MM.1S (cell line): ENCODE results near the gene PLAGL1.

ENCODE experiments used
- DNase-seq: peaks from one replicate; pipeline ENCODE4 v3.0.0-alpha.2; 2015
- H2AFZ ChIP-seq: fragments of 300-600 bp; sonication (generic); 2 replicates; pipeline ENCODE4 v1.6.0; 2016; ENCODE audit warnings: antibody characterized with exemption, low read length
- H3F3A ChIP-seq: fragments of 300-600 bp; sonication (generic); 2 replicates; pipeline ENCODE4 v1.6.1; 2016; ENCODE audit warnings: mild to moderate bottlenecking, antibody characterized with exemption, low read length, moderate library complexity, mixed read lengths; ENCODE audit not compliant: insufficient read depth
- H3K27ac ChIP-seq: fragments of 300-600 bp; sonication (generic); 2 replicates; pipeline ENCODE4 v1.5.1; 2016; ENCODE audit warnings: mild to moderate bottlenecking, low read length
- H3K27me3 ChIP-seq: fragments of 300-600 bp; sonication (generic); replicated peaks from 2 replicates; pipeline ENCODE4 v1.6.0; 2016; ENCODE audit warnings: low read length; ENCODE audit not compliant: insufficient read depth
- H3K36me3 ChIP-seq: fragments of 300-600 bp; sonication (generic); replicated peaks from 2 replicates; pipeline ENCODE4 v1.6.1; 2016; ENCODE audit warnings: mild to moderate bottlenecking, low read length, mixed read lengths; ENCODE audit not compliant: insufficient read depth
- H3K4me1 ChIP-seq: fragments of 300-600 bp; sonication (generic); 2 replicates; pipeline ENCODE4 v1.6.1; 2016; ENCODE audit warnings: low read length, mixed read lengths
- H3K4me2 ChIP-seq: fragments of 300-600 bp; sonication (generic); 2 replicates; pipeline ENCODE4 v1.6.0; 2016; ENCODE audit warnings: low read depth, low read length
- H3K4me3 ChIP-seq: fragments of 300-600 bp; sonication (generic); 2 replicates; pipeline ENCODE4 v1.5.1; 2016; ENCODE audit warnings: low read length, mixed read lengths
- H3K79me2 ChIP-seq: fragments of 300-600 bp; sonication (generic); 2 replicates; pipeline ENCODE4 v1.6.1; 2016; ENCODE audit warnings: mixed run types, low read length, mixed read lengths
- H3K9ac ChIP-seq: fragments of 300-600 bp; sonication (generic); 2 replicates; pipeline ENCODE4 v1.6.1; 2016; ENCODE audit warnings: low read length, mixed read lengths
- H3K9me2 ChIP-seq: fragments of 300-600 bp; sonication (generic); replicated peaks from 2 replicates; pipeline ENCODE4 v1.6.1; 2016; ENCODE audit warnings: mild to moderate bottlenecking, low read length, mixed read lengths; ENCODE audit not compliant: insufficient read depth
- H3K9me3 ChIP-seq: fragments of 300-600 bp; sonication (generic); replicated peaks from 2 replicates; pipeline ENCODE4 v1.6.1; 2016; ENCODE audit warnings: mild to moderate bottlenecking, low read length, mixed read lengths; ENCODE audit not compliant: insufficient read depth
- H4K20me1 ChIP-seq: fragments of 300-600 bp; sonication (generic); 2 replicates; pipeline ENCODE4 v1.6.1; 2016; ENCODE audit warnings: mild to moderate bottlenecking, low read length, moderate library complexity, mixed read lengths; ENCODE audit not compliant: insufficient read depth
- CTCF ChIP-seq: fragments of 300-600 bp; sonication (generic); IDR thresholded peaks from 2 replicates; pipeline ENCODE4 v1.5.1; 2016; ENCODE audit warnings: antibody characterized with exemption, low read length, mixed read lengths
- EZH2 ChIP-seq: fragments of 300-600 bp; sonication (generic); optimal IDR thresholded peaks from 2 replicates; pipeline ENCODE3; 2017; ENCODE audit warnings: low read depth, mild to moderate bottlenecking, antibody characterized with exemption, low read length, mixed read lengths
- EZH2phosphoT487 ChIP-seq: fragments of 300-600 bp; sonication (generic); IDR thresholded peaks from 2 replicates; pipeline ENCODE4 v1.6.1; 2018; ENCODE audit warnings: antibody characterized with exemption, low read length

Gene PLAGL1

GRCh38 chr6:143912671-143913070 lies 95.4 kb downstream of the PLAGL1 start:
- H3K27ac ChIP-seq, result no peak overlapping the region
- H3K4me2 ChIP-seq, result no peak overlapping the region
- H4K20me1 ChIP-seq, result no peaks in the 10 kb centered on the region
- no peak for DNase-seq
- no peak overlapping the region for H3K4me3 ChIP-seq
- H3K9me3 ChIP-seq, result no peaks in the 10 kb centered on the region
- no peak overlapping the region for H2AFZ ChIP-seq
- TF ChIP-seq EZH2phosphoT487 (no peak), EZH2 (no peak), CTCF (no peak)
- H3K9ac ChIP-seq, result no peak overlapping the region
- no peaks in the 10 kb centered on the region for H3K4me1 ChIP-seq
- no peaks in the 10 kb centered on the region for H3K27me3 ChIP-seq
- no peaks in the 10 kb centered on the region for H3K79me2 ChIP-seq
- H3K9me2 ChIP-seq, result no peaks in the 10 kb centered on the region
- H3K36me3 ChIP-seq, result no peaks in the 10 kb centered on the region
- H3F3A ChIP-seq, result no peaks in the 10 kb centered on the region

- Histone ChIP-seq H3K27ac (no peak overlapping the region), H3F3A (no peaks in the 10 kb centered on the region), H3K4me1 (no peaks in the 10 kb centered on the region), H3K9ac (no peak overlapping the region), H3K4me2 (no peak overlapping the region), H4K20me1 (no peaks in the 10 kb centered on the region), H3K79me2 (no peaks in the 10 kb centered on the region), H2AFZ (no peak overlapping the region), H3K9me3 (no peaks in the 10 kb centered on the region), H3K9me2 (no peaks in the 10 kb centered on the region), H3K4me3 (no peak overlapping the region), H3K27me3 (no peaks in the 10 kb centered on the region), H3K36me3 (no peaks in the 10 kb centered on the region)
- DNase-seq, result no peak
- TF ChIP-seq EZH2 (no peak), CTCF (no peak), EZH2phosphoT487 (no peak)
Observed at GRCh38 chr6:143911028-143911427, 97.0 kb downstream of the PLAGL1 start.

GRCh38 chr6:143902827-143903226 lies 105.2 kb downstream of the PLAGL1 start:
- peak overlapping the region; percentile 82 for H3K4me2 ChIP-seq

More at GRCh38 chr6:143902827-143903226, 105.2 kb downstream of the PLAGL1 start:
- peak; percentile 6 for DNase-seq
- H2AFZ ChIP-seq, result 0 out of 2 replicates have a peak overlapping the region, but pooled peaks have one; percentile 23
- no peak for TF ChIP-seq CTCF
- no peak for TF ChIP-seq EZH2phosphoT487
- no peak for TF ChIP-seq EZH2
- H3K27me3 ChIP-seq, result no peaks in the 10 kb centered on the region
- no peaks in the 10 kb centered on the region for H3K36me3 ChIP-seq
- H3K4me1 ChIP-seq, result peaks cover 16% of the 10 kb centered on the region
- H3F3A ChIP-seq, result peaks cover 19% of the 10 kb centered on the region
- peak overlapping the region; percentile 54; the same call in 1 of the 2 replicates for H3K9ac ChIP-seq
- H3K9me3 ChIP-seq, result no peaks in the 10 kb centered on the region
- peak overlapping the region; percentile 93; the same call in 1 of the 2 replicates for H3K27ac ChIP-seq
- no peaks in the 10 kb centered on the region for H3K79me2 ChIP-seq
- H3K9me2 ChIP-seq, result no peaks in the 10 kb centered on the region
- peak overlapping the region; percentile 26 for H3K4me3 ChIP-seq
- H4K20me1 ChIP-seq, result no peaks in the 10 kb centered on the region
